ENCODE results near the gene LRRC56. TPM values are rescaled to one million over a fixed set of nuclear protein-coding genes. Genes with fewer than 3 reads are reported as not detected.

Gene LRRC56
- total and polyA plus RNA-seq, 2 of the 13 experiments (the other 11 are each of a cell fraction or from before 2014, with no cell fraction given), result 0.11 to 0.29 TPM

DNA sequence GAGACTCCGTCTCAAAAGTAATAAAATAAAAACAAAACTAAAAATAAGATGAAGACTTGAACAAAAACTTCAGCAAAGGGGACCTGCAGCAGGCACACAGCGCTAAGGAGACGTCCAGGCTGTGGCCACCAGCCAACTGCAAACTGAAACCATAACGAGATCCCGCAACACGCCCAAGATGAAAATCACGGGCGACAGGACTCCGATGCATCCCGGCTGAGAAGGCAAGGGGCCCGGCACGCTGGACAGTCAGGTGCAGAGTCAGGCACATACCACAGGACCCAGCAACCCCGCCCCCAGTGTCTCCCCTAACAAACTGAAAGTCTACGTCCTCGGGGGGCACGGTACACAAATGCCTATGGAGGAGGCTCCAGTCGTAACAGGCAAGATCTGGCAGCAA, 11.1 kb upstream of the LRRC56 start:
- Histone ChIP-seq H3K79me2 (ENCODE audit: insufficient read depth, low read length) (no peaks in the 10 kb centered on the region), H3K27ac (ENCODE audit: extremely low read length, insufficient read depth, low read length) (no peak overlapping the region), H3K4me2 (ENCODE audit: low read depth, low read length) (peak overlapping the region; percentile 90), H3K9ac (ENCODE audit: insufficient read depth, low read depth, low read length) (peak overlapping the region; percentile 47; the same call in 1 of the 2 replicates), H2AFZ (ENCODE audit: low read length) (no peak overlapping the region), H3K36me3 (replicated peaks in 1 of 2; ENCODE audit: control insufficient read depth in 1 of 2, insufficient read depth in 2 of 2, low read length in 2 of 2) (no peaks in the 10 kb centered on the region; a peak in 1 of 5 replicates), H3K4me3 (replicated peaks in 1 of 3; ENCODE audit: insufficient read depth in 1 of 3, low read depth in 2 of 3, low read length in 3 of 3) (peak overlapping the region; percentile 50 to 74 (median 60); a peak in 5 of 6 replicates), H4K20me1 (ENCODE audit: insufficient read depth, low read length) (no peaks in the 10 kb centered on the region), H3K27me3 (ENCODE audit: control insufficient read depth in 1 of 2, insufficient read depth in 2 of 2, low read length in 2 of 2) (0 out of 5 replicates have a peak, but pooled peaks cover 0 to 1% of the 10 kb centered on the region in 2 experiments), H3K4me1 (ENCODE audit: insufficient read depth, low read length) (peaks cover 29% of the 10 kb centered on the region), H3K9me3 (ENCODE audit: low read length) (no peaks in the 10 kb centered on the region)
- intact Hi-C loops (cut with micrococcal nuclease; ENCODE audit: unreplicated experiment), result no loop called here
- FAIRE-seq (no peak), DNase-seq (ENCODE audit: low spot score) (no peak), ATAC-seq (peak; percentile 52)
- WGBS (ENCODE audit: low lambda C conversion rate), result 9% methylated on average over 6 of the region's 17 CpGs
- no TSS peak for BruUV-seq (replicated peaks)
- ChIA-PET CTCF (ENCODE audit: low intra/inter-chr PET ratio, low total read pairs) (no interaction called here), POLR2A (no interaction called here)
- in situ Hi-C loops (cut with HindIII; ENCODE audit: extremely low pct_ligation_motif_present, low pct_unique_long_range_greater_than_20kb), result no loop called here
- TF ChIP-seq ZNF629 (CRISPR knock-in tag; conservative IDR thresholded peaks at IDR 0.05), result no peak
- TF ChIP-seq MLLT10 (CRISPR knock-in tag; IDR thresholded peaks at IDR 0.05), result no peak
- TF ChIP-seq CCDC6 (CRISPR knock-in tag; IDR thresholded peaks at IDR 0.05), result no peak
- TF ChIP-seq SMYD3 (CRISPR knock-in tag; IDR thresholded peaks at IDR 0.05), result no peak
- TF ChIP-seq KDM2A (CRISPR knock-in tag; IDR thresholded peaks at IDR 0.05; ENCODE audit: borderline replicate concordance, low read depth), result peak; percentile 31; the same call in 1 of the 2 replicates
- no peak for TF ChIP-seq ZFY (CRISPR knock-in tag; IDR thresholded peaks at IDR 0.05)
- no peak for TF ChIP-seq ZNF749 (CRISPR knock-in tag; IDR thresholded peaks at IDR 0.05; ENCODE audit: borderline replicate concordance)
- TF ChIP-seq TEAD3 (CRISPR knock-in tag; optimal IDR thresholded peaks at IDR 0.05; ENCODE audit: borderline replicate concordance), result peak; percentile 19
- no peak for TF ChIP-seq KLF11 (CRISPR knock-in tag; IDR thresholded peaks at IDR 0.05)
- no peak for TF ChIP-seq ZSCAN5A (CRISPR knock-in tag; IDR thresholded peaks at IDR 0.05; ENCODE audit: borderline replicate concordance)
- no peak for TF ChIP-seq NRL (CRISPR knock-in tag; IDR thresholded peaks at IDR 0.05; ENCODE audit: borderline replicate concordance)
- TF ChIP-seq HNRNPUL1 (IDR thresholded peaks at IDR 0.05; ENCODE audit: low read depth, low read length), result no peak
- TF ChIP-seq ZNF746 (CRISPR knock-in tag; IDR thresholded peaks at IDR 0.05), result no peak
- 0 out of 2 replicates have a peak, but pooled peaks have one; percentile 56 for TF ChIP-seq ZSCAN29 (CRISPR knock-in tag; conservative IDR thresholded peaks at IDR 0.05)
- no peak for TF ChIP-seq BHLHE40 (IDR thresholded peaks at IDR 0.05; ENCODE audit: low read length)
- TF ChIP-seq THYN1 (CRISPR knock-in tag; IDR thresholded peaks at IDR 0.05; ENCODE audit: borderline replicate concordance, low read depth), result no peak
- no peak for TF ChIP-seq ZNF251 (CRISPR knock-in tag; IDR thresholded peaks at IDR 0.05)
- no peak for TF ChIP-seq ZZZ3 (CRISPR knock-in tag; IDR thresholded peaks at IDR 0.05; ENCODE audit: borderline replicate concordance)
- TF ChIP-seq NFYB (CRISPR knock-in tag; IDR thresholded peaks at IDR 0.05), result no peak
- no peak for TF ChIP-seq ATF7 (IDR thresholded peaks at IDR 0.05)
- no peak for TF ChIP-seq ATF7 (CRISPR knock-in tag; IDR thresholded peaks at IDR 0.05)
- TF ChIP-seq PITX1 (CRISPR knock-in tag; IDR thresholded peaks at IDR 0.05), result no peak
- TF ChIP-seq HOXD1 (CRISPR knock-in tag; IDR thresholded peaks at IDR 0.05), result no peak
- TF ChIP-seq NBN (conservative IDR thresholded peaks at IDR 0.05), result no peak
- TF ChIP-seq LCORL (IDR thresholded peaks at IDR 0.05), result no peak
- TF ChIP-seq LCORL (CRISPR knock-in tag; IDR thresholded peaks at IDR 0.05), result no peak
- no peak for TF ChIP-seq POGZ (CRISPR knock-in tag; IDR thresholded peaks at IDR 0.05)
- TF ChIP-seq ZNF510 (CRISPR knock-in tag; IDR thresholded peaks at IDR 0.05; ENCODE audit: low read depth), result no peak
- 0 out of 2 replicates have a peak, but pooled peaks have one; percentile 18 for TF ChIP-seq ZNF292 (CRISPR knock-in tag; IDR thresholded peaks at IDR 0.05; ENCODE audit: borderline replicate concordance, low read depth)
- TF ChIP-seq CREM (IDR thresholded peaks at IDR 0.05), result no peak
- no peak for TF ChIP-seq CREM (CRISPR knock-in tag; IDR thresholded peaks at IDR 0.05)
